ENCODE measurements around the gene C10orf71. TPM values are rescaled to one million over a fixed set of nuclear protein-coding genes. Genes with fewer than 3 reads are reported as not detected.

C10orf71 gene
- polyA plus RNA-seq, 2 of the 4 experiments (the other 2 are of a cell fraction) = not detected

DNA sequence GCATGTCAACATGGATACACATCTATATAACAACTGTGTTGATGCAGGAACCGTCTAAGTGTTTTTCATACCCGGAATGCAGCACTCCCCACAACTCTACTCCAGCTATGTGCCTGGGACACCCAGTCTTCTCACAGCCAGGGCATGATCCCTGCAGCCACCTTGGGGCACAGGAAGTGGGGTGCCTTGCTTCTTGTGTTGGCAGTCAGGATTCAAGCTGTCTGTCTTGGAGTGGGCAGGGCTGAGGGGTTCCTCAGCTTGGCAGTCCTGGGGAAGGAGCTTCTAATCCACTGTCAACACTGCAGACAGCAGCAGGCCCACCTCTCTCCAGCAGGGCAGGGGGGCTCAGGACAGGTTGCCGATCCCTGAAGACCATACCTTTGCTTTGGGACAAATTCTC lies 55.6 kb downstream of the C10orf71 start:
- no peak for DNase-seq (ENCODE audit: low read depth in 1 of 2, low spot score in 1 of 2)
- FAIRE-seq = no peak
- POLR2A ChIA-PET = no interaction called here
- H3K4me2 ChIP-seq = no peak overlapping the region
- no peak for ATAC-seq
- H3K4me3 ChIP-seq = no peak overlapping the region
- WGBS (ENCODE audit: missing lambda C conversion rate) = 27% methylated on average over 3 of the region's 3 CpGs
- no peak for TF ChIP-seq ZFP36 (IDR thresholded peaks at IDR 0.05; ENCODE audit: borderline replicate concordance, partially characterized antibody)
- no peak for TF ChIP-seq EHF (CRISPR knock-in tag; IDR thresholded peaks at IDR 0.05)
- TF ChIP-seq SMC3 (IDR thresholded peaks at IDR 0.05) = no peak
- no peak for TF ChIP-seq USF2 (IDR thresholded peaks at IDR 0.05)
- TF ChIP-seq TP53 (CRISPR knock-in tag; IDR thresholded peaks at IDR 0.05) = no peak
- no peak for TF ChIP-seq REST (IDR thresholded peaks at IDR 0.05)
- TF ChIP-seq, protein P1, sequence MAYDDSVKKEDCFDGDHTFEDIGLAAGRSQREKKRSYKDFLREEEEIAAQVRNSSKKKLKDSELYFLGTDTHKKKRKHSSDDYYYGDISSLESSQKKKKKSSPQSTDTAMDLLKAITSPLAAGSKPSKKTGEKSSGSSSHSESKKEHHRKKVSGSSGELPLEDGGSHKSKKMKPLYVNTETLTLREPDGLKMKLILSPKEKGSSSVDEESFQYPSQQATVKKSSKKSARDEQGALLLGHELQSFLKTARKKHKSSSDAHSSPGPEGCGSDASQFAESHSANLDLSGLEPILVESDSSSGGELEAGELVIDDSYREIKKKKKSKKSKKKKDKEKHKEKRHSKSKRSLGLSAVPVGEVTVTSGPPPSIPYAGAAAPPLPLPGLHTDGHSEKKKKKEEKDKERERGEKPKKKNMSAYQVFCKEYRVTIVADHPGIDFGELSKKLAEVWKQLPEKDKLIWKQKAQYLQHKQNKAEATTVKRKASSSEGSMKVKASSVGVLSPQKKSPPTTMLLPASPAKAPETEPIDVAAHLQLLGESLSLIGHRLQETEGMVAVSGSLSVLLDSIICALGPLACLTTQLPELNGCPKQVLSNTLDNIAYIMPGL (CRISPR knock-in tag; IDR thresholded peaks at IDR 0.05; ENCODE audit: borderline replicate concordance) = no peak
- no peak for TF ChIP-seq HOXB5 (CRISPR knock-in tag; IDR thresholded peaks at IDR 0.05)
- TF ChIP-seq MYC (IDR thresholded peaks at IDR 0.05; ENCODE audit: borderline replicate concordance, low read length) = no peak
- TF ChIP-seq TFCP2L1 (CRISPR knock-in tag; IDR thresholded peaks at IDR 0.05) = no peak
- no peaks in the 10 kb centered on the region for H3K4me1 ChIP-seq
- CTCF ChIA-PET = no interaction called here
- H3K9me3 ChIP-seq = peaks cover 4% of the 10 kb centered on the region; the same call in 1 of the 3 replicates
- no peak overlapping the region for H3K27ac ChIP-seq

- 25% methylated on average over 3 of the region's 3 CpGs for WGBS (ENCODE audit: missing lambda C conversion rate)
- DNase-seq (ENCODE audit: low read depth in 1 of 2, low spot score in 1 of 2) (no peak), ATAC-seq (no peak), FAIRE-seq (no peak)
- ChIA-PET POLR2A (no interaction called here), CTCF (no interaction called here)
- H3K4me3 ChIP-seq = no peak overlapping the region
- 0 out of 3 replicates have a peak, but pooled peaks cover 1% of the 10 kb centered on the region for H3K9me3 ChIP-seq
- no peak overlapping the region for H3K4me2 ChIP-seq
- no peak overlapping the region for H3K27ac ChIP-seq
- H3K4me1 ChIP-seq = no peaks in the 10 kb centered on the region
- TF ChIP-seq CBX2 (IDR thresholded peaks at IDR 0.05; ENCODE audit: borderline replicate concordance, low read depth) (no peak), HOXB13 (CRISPR knock-in tag; IDR thresholded peaks at IDR 0.05; ENCODE audit: low read depth) (no peak), CHD2 (IDR thresholded peaks at IDR 0.05; ENCODE audit: low read length, partially characterized antibody) (no peak), GATA3 (IDR thresholded peaks at IDR 0.05; ENCODE audit: borderline replicate concordance) (no peak)
- TF ChIP-seq, protein P1 (CRISPR knock-in tag; IDR thresholded peaks at IDR 0.05; ENCODE audit: borderline replicate concordance) = no peak
These were observed 56.3 kb downstream of the C10orf71 start for GRCh38 chr10:49355221-49355620.

GRCh38 chr10:49356181-49356580 lies 57.2 kb downstream of the C10orf71 start:
- DNase-seq (ENCODE audit: low read depth in 1 of 2, low spot score in 1 of 2) (no peak), ATAC-seq (no peak), FAIRE-seq (no peak)
- no peak overlapping the region for H3K4me2 ChIP-seq
- 6% methylated on average over 4 of the region's 4 CpGs for WGBS (ENCODE audit: missing lambda C conversion rate)
- ChIA-PET CTCF (no interaction called here), POLR2A (no interaction called here)
- H3K9me3 ChIP-seq = no peaks in the 10 kb centered on the region
- TF ChIP-seq FOSL2 (IDR thresholded peaks at IDR 0.05) = no peak
- TF ChIP-seq FOSL2 (CRISPR knock-in tag; IDR thresholded peaks at IDR 0.05) = no peak
- no peak overlapping the region for H3K27ac ChIP-seq
- no peak overlapping the region for H3K4me3 ChIP-seq
- no peaks in the 10 kb centered on the region for H3K4me1 ChIP-seq

All from A549 (cell line).